Activated CD8-positive, alpha-beta memory T cell treated with anti-CD3 and anti-CD28 coated beads for 1 hour (primary cell): Measurements from ENCODE around the gene IVD.
A peak's percentile ranks its signal among the peaks of the same experiment; 100 is the strongest.

Experiments
- DNase-seq, 2 donors: peaks; one replicate each; pipeline ENCODE4 v3.0.0-alpha.2; 2020; ENCODE audit warnings: low read depth in 1 of 2; ENCODE audit errors: extremely low read depth in 1 of 2

Gene IVD

GRCh38 chr15:40436892-40437751 lies 31.5 kb downstream of the IVD start:
- DNase-seq = no peak

DNA sequence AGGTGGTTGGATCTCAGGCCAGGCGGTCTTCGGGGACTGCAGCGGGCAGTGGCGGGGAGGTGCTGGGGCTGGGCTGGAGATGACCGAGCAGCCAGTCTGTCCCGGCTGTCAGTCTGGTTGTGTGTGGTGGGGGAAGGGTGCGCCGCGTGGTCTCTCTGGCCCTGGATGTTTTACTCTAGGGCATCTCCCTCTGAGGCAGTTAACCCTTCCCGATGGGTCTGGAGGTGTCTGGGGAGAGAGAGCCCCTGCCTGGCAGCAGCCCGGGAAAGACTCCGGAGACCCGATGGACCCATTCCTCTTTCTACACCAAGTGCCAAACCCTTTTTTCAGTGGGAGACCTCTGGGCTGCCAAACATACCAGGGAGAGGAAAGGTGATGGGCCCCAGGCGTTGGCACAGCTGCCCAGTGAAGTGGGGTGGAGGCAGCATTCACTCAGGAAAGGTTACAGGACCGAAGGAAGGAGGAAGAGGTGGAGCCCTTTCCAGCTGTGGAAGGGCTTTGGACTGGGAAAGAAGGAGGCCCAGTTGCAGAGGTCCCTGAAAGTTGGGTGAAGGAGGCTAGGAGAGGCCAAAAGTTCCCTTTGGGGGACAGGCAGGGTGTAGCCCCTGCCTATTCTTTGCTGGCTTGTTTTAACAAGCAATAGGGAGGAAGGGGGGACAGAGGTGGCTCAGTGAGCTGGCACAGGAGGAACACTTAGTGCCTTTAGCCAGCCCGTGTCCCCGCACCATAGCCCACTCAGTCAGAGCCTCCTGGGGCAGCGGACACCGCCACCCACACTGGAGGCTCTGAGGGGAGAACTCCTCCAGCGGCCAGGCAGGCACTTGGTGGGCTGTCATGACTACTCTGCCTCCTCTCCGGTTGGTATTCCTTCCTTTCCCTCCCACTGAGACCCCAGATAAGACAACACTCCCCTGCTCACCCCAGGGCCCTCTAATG lies 32.4 kb downstream of the IVD start:
- no peak for DNase-seq

GRCh38 chr15:40438712-40439111 lies 33.1 kb downstream of the IVD start:
- no peak for DNase-seq

GRCh38 chr15:40439461-40439959 lies 33.9 kb downstream of the IVD start:
- DNase-seq = no peak

- no peak for DNase-seq
These were observed 34.6 kb downstream of the IVD start for GRCh38 chr15:40439960-40440742.

DNA sequence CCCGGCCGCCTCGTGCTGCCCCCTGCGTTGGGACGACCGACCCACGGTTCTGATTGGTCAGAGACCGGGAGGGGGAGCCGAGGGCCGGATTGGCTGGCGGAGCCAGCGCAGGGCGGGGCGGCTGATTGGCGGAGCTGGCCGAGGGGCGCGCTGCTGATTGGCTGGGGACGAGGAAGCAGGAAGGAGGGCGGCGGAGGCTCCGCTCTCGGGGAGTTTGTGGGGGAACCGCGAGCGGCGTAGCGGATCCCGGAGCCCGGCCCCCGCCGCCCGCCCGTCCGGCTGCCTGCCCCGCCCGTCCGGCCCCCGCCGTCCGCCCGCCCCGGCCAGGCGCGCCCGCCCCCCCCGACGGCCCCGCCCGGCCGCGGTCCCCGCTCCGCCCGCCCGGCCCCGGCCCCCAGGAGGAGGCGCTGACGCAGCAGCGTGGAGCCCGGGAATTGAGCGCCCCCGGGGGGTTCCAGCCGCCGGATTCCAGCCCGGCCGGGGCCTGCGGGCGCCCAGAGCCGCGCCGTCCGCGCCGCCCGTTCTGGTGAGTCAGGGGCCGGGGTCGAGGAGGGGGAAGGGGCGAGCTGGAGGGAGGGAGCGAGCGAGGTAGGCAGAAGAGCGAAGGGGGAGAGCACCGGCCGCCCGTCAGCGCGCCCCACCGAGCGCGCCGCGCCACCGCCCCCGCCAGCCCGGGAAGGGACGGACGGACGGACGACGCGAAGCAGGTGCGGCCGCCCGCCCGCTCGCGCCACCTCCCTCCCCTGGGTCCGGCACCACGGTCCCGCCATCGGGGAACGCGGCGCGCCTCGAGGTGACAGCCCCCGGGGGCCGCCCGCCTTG lies 35.4 kb downstream of the IVD start, which contains the start of gene BAHD1:
TSS of gene BAHD1 (plus strand) at position 211 of the 822 bp plus-strand sequence. CDS start 17,512 bp downstream, outside the sequence.
- DNase-seq = peak; percentile 90 to 92

DNA sequence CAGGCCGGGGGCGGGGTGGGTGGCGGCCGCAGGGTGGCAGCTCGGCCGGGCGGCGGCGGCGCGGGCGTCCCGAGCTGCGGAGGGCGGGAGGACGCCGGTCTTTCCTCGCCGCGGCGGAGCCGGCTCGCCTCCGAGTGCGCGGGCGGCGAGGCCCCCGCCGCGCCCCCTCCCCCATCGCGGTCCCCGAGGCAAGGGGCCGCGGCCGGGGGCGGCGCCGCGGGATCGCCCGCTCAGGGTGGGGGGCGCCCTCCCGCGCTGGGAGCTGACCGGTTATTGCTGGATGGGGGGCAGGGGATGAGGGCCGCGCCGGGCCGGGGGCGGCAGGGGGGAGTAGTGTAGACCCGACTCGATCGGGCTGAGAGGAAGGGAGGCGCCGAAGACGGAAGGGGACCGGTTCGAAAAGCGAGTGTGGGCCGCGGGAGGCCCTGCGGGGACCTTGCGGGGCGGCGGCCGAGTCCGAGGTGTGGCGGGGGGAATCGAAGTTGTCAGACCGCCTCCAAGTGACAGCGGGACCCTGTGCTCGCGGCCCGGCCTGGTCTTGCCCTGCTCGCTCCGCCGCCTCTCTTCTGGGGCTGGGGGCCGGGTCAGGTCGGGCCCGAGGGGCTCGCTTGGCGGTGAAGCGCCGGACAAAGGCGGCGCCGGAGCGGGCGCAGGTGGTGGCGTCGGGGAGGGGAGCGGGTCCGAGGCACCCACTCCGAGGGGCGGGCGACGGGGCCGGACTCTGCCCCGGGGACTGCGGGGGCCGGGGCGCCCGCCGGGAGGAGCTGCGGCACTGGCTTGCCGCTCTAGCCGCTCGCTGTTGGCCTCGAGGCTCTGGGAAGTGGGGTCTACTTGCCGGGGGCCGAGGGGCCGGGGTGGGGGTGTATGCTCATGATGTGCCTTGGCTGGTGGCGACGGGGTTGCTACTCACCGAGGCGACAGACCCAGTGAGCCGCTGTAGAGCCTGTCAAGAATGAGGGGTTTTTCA lies 36.3 kb downstream of the IVD start:
- no peak for DNase-seq

- no peak for DNase-seq
These were observed 37.7 kb downstream of the IVD start for GRCh38 chr15:40443255-40443654.

- no peak for DNase-seq
These were observed 38.3 kb downstream of the IVD start for GRCh38 chr15:40443846-40444245.

DNA sequence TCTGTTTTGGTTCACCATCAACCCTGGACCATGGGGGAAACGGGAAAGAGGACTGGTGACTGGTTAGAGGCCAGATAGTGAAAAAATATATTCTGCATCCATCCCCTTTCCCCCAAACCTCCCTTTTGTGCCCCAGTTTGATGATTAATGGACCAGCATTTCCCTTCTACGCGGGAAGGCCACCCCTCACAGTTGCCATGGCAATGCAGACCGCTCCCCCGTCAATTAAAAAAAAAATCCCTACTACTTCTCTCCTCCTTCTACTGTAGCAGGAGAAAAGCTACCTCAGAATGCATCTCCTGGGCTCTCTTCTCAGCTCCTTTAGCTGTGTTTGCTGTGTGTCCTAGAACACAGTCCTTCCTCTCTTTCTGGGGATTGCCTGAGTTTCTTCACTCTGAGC lies 39.1 kb downstream of the IVD start:
- no peak for DNase-seq

DNA sequence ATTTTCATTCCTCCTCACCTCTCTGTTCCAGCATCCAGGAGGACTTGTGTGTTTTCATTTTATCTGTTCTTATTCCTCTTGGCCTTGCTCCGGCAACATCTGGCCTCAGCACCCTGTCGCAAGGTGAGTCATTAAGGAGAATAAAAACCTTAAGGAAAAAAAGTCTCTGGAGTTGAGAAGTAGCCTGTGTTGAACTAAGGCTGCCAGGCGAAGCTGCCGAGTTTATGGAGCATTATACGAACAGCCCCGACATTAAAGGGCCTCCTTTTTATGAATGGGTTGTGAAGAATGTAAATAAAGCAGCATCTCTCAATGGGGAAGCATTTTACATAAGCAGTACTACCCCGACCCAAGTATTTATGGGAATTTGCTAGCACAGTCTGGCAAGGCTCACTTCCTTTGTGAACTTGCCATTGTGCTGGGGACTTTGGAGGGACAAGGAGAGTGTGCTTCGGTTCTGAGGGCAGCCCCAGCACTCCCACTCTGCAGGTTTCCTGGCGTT lies 39.9 kb downstream of the IVD start:
- DNase-seq = no peak

- no peak for DNase-seq
These were observed 40.5 kb downstream of the IVD start for GRCh38 chr15:40446144-40446543.

DNA sequence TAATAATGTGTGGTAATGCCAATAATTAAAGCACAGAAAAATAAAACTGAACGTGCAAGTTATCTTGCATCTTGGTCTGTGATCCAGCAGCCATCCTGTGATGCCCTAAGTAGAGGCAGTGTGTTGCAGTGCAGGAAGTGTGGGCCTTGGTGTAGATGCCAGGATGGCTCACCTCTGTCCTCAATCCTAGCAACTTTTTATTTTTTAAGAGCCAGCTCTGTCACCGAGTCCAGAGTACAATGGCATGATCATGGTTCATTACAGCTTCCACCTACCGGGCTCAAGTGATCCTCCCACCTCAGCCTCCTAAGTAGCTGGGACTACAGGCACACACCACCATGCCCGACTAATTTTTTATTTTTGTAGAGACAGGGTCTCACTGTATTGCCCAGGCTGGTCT lies 42.8 kb downstream of the IVD start:
- DNase-seq = no peak

DNA sequence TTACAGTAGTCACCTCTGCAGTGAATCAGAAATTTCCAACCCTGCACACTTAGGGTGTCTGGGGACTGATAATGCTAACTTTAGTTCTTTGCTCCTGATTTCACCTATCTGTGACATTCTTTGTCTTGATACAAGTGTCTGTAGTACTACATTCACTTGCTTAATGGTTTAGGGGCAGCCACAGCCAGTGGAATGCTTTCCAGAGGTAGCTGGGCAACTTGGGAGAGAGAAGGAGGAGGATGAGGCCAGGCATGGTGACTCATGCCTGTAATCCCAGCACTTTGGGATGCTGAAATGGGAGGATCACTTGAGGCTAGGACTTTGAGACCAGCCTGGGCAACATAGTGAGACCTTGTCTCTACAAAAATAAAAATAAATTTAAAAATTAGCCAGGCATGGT lies 43.7 kb downstream of the IVD start:
- DNase-seq = no peak

- no peak for DNase-seq
These were observed 44.5 kb downstream of the IVD start for GRCh38 chr15:40450047-40450446.

DNA sequence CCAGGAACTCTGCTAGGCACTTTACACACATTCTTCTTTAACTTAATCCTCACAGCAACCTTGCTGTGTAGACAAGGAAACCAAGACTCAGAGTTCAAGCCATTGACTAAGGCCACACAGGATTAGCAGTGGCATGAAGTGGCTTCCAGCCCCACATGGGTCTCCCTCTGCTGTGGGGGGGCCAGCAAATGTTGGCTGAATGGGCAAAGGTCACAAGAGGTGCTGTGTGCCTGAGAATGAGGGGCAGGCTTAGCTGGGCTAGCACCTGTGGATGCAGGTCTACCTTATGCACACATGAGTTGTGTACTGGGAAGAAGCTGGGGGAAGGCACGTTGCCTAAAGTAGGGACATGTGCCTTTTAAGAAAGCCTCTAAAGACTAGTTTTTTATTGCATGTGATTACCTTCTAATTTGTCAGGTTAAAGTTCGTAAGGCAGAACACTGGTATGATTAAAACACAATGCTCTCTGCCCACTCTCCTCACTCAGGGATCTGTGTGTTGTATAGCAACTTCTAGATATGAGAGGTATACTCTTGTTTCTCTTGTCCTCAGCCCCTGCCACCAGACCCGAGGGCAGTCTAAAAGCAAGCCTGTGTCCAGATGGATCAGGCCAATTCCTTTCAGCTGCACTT lies 46.0 kb downstream of the IVD start:
- DNase-seq = no peak

DNA sequence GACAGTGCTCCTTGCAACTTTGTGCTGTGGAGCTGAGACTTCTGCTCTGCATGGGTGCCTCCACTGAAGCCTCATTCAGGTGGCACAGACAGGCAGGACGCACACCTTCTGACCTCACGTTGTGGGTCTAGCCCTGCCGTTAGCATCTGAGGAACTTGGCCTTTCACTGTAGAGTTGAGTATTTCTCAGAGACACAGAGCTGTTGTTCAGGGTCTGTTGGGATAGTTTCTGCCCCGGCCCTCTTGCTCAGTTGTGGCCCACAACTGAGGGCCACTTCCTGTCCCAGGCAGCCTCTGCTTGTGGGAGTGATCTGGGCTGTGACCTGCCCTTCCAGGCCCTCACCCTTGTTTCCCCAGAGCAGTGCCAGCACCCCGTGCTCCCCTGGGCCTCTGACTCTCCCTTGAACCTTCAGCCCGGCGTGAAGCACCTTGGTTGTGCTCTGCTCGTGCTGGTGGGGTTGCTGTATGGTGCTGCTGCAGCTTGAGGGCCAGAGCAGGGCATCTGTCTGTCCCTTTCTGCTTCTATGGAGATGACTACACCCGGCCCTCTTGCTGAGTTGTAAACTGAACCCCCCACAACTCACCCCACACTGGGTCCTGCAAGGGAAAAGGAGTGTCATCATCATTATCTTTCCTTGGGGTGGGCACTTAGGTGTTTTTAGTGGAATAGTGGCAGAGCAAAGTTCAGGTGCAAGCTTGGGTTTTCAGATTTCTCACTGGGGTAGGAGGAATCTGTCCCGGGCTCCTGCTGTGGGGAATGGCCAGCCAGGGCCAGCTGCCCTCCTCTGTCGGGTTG lies 46.9 kb downstream of the IVD start:
- no peak for DNase-seq
